Raji (cell line): ENCODE data around the gene ZACN.

Source experiments
- POLR2A ChIP-seq: IDR thresholded peaks from 2 replicates; pipeline ENCODE4 v1.6.1; 2011; ENCODE audit warnings: low read depth, low read length, control low read depth; ENCODE audit not compliant: insufficient read depth

ZACN gene

GRCh38 chr17:76078860-76079534 lies at the start of gene ZACN:
TSS of gene ZACN (plus strand) at chr17:76079182. CDS start at chr17:76079265, 83 bp downstream.
- no peak for TF ChIP-seq POLR2A

DNA sequence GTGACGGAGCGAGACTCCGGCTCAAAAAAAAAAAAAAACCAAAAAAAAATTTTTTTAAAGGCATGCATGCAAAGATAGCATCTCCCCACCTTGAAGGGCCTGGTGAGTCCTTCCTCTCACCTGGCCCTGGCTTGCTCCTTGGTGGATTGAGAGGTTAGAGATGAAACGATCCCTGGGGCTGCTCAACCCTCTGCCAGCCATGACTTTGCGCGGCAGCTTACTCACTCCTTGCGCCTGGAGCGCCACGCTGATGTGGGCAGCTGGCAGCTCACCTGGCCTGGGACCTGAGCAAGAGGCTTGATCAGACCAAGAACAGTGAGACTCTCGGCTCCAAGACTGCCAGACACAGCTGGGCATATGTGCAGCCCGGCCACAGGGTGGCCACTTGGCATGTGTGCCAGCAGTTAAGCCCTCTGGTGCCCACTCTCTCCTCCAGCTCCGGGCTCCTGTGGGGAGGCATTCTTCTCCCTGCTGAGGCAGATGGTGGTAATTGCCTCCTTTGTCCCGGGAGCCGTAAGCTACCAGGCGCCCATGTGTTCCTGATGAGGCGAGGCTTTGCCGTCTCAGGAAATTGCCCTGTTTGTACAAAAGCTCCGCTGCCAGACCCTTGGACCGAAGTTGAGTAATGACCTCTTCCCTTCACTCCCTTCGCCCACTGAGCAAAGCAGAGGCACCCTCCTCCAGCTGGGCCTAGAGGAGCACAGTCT lies 46.8 kb upstream of the ZACN start:
- no peak for TF ChIP-seq POLR2A

GRCh38 chr17:76032780-76033108 lies 46.2 kb upstream of the ZACN start:
- no peak for TF ChIP-seq POLR2A

DNA sequence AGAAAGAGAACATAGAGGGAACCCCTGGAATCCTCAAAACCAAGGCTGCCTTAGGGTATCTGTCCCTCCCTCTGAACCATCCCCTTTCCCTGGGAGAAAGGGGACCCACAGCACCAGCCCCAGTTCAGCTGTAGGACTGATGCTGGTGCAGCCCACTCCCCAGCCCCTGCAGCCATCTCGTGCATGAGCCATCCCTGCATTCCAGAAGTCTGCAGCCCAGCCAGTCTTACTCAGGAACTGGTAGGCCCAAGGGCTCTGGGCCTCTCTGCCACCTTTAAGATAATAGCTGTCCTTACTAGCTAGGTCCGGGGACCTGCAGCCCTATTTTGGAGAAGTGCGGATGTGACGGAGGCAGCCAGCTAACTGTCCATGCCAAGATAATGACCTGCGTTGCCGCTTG lies 45.8 kb upstream of the ZACN start:
- no peak for TF ChIP-seq POLR2A

- no peak for TF ChIP-seq POLR2A
Measured at GRCh38 chr17:76034428-76035350, 44.3 kb upstream of the ZACN start.

DNA sequence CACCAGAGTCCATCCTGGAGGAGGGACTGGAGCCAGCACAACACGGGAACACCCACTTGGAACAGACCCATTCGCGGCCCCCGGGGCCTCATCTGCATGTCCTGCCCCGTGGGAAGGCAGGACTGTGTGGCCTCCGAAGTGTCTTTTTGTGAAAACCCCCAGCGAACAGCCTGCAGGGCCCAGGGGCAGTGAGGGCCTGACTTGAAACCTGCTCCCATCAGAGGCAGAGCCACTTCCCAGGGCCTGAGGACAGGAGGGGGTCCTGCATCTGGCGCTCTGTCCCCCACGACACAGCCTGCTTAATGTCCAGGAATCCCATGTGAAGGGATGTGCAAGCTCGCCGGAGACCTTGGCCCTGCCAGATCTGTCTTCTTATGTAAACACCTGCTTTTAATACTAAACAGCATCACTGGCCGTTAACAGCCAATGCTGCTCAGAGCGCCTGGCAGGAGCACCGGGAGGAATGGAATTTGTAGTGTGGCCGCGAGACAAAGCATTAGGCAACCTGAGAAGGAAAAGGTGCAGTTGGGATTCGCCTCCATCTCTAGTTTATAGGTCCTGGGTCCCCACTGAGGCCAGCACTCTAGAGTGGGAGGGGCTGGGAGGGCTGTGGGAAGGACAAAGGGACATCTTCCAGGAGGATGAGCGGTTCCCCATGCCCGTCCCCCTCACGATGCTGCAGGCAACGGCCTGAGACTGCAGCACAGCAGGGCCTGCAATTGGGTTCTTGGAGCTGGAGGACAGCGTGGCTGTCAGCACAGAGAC lies 42.3 kb upstream of the ZACN start:
- no peak for TF ChIP-seq POLR2A

- TF ChIP-seq POLR2A = no peak
Measured at GRCh38 chr17:76038050-76038449, 40.9 kb upstream of the ZACN start.

DNA sequence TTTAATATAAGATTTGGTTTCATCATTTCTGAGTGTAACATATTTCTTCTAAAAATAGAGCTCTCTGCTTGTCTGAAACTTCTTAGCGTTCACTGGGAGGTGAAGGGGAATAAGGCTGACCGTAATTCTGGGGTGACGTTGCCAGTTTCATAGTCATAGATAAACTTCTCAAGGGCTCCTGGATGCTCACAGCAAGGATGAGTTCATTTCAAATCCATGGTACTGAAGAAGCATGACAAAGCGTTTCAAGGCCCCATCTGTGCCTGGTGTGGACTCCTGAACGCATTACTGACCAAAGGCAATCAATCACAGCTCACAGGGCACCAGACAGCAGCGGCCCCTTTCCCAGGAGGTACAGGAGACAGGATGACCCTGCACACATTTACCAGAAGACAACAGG lies 39.9 kb upstream of the ZACN start:
- TF ChIP-seq POLR2A = no peak

DNA sequence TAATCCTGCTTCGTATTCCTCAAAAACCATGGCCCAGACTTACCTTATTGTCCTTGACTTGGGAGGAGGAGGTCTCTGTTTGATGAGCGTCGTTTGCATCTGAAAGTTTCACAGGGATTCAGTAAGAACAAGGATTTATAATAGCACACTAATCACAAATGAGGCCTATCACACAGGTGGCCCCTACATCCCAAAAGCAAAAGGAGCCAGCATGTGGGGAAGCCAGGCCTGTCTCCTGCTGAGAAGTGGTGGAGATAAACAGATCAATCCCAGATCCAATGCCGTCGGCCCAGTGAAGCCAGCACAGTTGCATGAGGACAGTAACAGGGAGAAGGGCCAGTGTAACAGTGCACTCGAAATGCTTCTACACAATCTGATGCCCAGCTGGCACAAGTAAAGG lies 38.6 kb upstream of the ZACN start:
- TF ChIP-seq POLR2A = no peak

- TF ChIP-seq POLR2A = no peak
Measured at GRCh38 chr17:76046064-76046463, 32.9 kb upstream of the ZACN start.

GRCh38 chr17:76048025-76048605 lies 30.9 kb upstream of the ZACN start:
- TF ChIP-seq POLR2A = no peak

DNA sequence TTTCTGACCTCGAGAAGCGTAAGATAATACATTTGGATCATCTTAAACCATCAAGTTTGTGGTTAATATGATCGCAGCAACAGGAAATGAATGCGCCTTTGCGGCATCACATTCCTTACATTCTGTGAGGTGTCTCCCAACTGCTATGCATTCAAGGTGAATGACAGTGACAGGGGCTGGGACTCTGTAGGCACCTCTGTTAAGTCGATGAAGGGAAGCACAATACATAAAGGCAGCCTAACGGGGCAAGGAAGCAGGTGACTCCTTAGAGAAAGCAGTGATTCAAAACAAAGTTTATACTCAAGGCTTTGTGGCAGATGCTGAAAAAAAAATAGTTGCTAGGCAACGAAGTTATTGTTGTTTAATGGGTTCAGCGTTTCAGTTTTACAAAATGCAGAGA lies 30.3 kb upstream of the ZACN start:
- no peak for TF ChIP-seq POLR2A

- no peak for TF ChIP-seq POLR2A
Measured at GRCh38 chr17:76049239-76049638, 29.7 kb upstream of the ZACN start.

DNA sequence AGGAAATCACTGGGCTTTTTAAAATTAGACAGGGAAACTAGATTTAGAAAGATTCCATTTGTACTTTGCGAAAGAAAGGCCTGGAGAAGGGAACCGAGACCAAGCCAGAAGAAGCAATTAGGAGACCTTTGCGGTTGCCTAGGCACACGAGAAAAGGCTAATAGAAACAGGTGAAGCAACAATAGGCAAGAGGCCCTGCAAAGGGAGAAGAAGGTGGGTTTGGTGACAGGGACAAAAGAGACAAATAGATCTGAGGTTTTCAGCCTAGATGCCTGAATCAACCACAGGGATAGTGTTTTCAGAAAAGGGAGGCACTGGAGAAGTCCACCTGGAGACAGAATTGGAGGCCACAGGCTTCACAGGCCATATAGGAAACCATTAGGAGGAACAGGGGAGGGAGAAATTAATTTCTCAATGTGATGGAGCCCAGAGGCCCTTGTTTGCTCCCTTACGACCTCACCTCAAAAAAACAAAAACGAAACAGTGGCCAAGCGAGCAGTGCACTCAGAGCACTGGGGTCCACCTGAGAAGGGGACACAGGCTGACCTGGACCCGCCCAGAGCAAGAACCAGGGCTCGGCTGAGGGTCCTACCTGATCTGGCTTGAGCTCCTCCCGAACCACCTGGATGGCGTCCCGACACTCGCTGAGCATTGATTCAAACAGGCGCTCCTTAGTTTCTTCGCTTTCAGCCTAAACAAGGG lies 29.0 kb upstream of the ZACN start:
- no peak for TF ChIP-seq POLR2A
